Hepatocyte (in vitro differentiated cells): ENCODE data around the gene TMEM204.

ENCODE experiments used
- EZH2 ChIP-seq: fragments of 200-600 bp; sonication (generic); IDR thresholded peaks from 2 replicates; pipeline ENCODE4 v1.6.1; 2016; ENCODE audit warnings: antibody characterized with exemption, mild to moderate bottlenecking, borderline replicate concordance
- EZH2phosphoT487 ChIP-seq: fragments of 200-600 bp; sonication (generic); IDR thresholded peaks from one replicate; pipeline ENCODE4 v1.6.1; 2018; ENCODE audit warnings: antibody characterized with exemption, mild to moderate bottlenecking, low read depth, moderate library complexity; ENCODE audit not compliant: unreplicated experiment, severe bottlenecking
- TF ChIP-seq, protein P1 (sequence below): fragments of 200-600 bp; sonication (generic); IDR thresholded peaks from 2 replicates; pipeline ENCODE4 v1.5.1; 2016; ENCODE audit warnings: antibody characterized with exemption, mild to moderate bottlenecking; ENCODE audit not compliant: poor library complexity

DNA sequence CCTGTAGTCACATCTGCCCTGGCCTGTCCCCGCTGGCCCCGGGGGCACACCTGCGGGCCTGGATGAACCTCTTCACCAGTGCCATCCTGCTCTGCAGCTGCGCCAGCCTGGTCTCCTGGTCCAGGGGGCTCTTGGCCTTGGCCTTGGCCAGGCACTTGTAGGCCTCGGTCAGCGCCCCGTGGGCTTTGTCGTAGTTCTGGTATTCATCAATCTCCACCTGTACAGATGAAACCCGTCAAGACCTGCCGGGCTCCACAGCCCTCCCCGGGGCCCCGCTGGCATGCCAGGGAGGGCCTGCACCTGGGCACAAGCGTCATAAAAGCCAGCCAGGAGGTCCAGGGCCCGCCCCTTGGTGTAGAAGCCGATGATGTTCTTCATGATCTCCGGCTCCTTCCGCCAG lies 13.6 kb upstream of the TMEM204 start:
- TF ChIP-seq, protein P1, sequence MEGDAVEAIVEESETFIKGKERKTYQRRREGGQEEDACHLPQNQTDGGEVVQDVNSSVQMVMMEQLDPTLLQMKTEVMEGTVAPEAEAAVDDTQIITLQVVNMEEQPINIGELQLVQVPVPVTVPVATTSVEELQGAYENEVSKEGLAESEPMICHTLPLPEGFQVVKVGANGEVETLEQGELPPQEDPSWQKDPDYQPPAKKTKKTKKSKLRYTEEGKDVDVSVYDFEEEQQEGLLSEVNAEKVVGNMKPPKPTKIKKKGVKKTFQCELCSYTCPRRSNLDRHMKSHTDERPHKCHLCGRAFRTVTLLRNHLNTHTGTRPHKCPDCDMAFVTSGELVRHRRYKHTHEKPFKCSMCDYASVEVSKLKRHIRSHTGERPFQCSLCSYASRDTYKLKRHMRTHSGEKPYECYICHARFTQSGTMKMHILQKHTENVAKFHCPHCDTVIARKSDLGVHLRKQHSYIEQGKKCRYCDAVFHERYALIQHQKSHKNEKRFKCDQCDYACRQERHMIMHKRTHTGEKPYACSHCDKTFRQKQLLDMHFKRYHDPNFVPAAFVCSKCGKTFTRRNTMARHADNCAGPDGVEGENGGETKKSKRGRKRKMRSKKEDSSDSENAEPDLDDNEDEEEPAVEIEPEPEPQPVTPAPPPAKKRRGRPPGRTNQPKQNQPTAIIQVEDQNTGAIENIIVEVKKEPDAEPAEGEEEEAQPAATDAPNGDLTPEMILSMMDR, result no peak
- TF ChIP-seq EZH2phosphoT487 (no peak), EZH2 (no peak)
